NCI-H524 (cell line): Measurements from ENCODE around the gene SHISAL1.

Experiments used
- DNase-seq, 2 experiments: peaks; one replicate each; lab custom pipeline; 2025; lab: John Stamatoyannopoulos, UW

The SHISAL1 gene

GRCh38 chr22:44277386-44278135 lies 35.2 kb downstream of the SHISAL1 start:
- DNase-seq, result no peak

GRCh38 chr22:44276706-44277356 lies 35.9 kb downstream of the SHISAL1 start:
- DNase-seq, result no peak

GRCh38 chr22:44276041-44276440 lies 36.7 kb downstream of the SHISAL1 start:
- no peak for DNase-seq

GRCh38 chr22:44275631-44275995 lies 37.1 kb downstream of the SHISAL1 start:
- no peak for DNase-seq

DNA sequence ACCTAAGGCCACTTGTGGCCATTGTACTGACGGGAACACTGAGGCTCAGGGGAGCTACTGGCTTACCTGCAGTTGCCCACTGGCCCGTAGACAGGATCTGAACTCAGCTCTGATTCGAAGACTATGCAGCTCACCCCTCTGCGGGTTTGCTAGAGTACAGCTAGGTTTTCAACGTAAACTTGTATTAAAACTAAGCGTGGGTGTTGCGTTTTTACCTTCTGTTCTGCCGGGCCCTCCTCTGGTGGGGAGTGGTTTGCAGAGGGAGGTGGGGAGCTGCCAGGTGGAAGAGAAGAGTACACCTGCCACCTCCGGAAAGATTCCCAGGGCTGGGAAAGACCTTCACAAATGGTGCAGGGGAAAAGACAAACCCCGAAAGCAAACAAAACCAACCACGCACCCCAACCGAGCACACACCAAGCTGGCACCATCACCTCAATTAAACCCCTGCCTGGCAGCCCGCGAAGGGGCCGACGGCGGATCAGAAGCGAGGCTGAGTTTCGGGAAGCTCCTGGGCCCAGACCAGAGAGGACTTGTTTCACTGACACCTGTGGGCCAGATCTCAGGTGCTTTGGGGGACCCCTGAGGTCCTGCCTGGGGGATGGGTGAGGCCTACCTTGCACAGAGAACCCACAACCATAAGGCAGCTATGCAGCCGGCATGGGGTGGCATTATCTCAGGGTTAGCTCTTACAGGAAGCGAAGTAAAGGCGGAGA lies 37.7 kb downstream of the SHISAL1 start:
- DNase-seq, result no peak

DNA sequence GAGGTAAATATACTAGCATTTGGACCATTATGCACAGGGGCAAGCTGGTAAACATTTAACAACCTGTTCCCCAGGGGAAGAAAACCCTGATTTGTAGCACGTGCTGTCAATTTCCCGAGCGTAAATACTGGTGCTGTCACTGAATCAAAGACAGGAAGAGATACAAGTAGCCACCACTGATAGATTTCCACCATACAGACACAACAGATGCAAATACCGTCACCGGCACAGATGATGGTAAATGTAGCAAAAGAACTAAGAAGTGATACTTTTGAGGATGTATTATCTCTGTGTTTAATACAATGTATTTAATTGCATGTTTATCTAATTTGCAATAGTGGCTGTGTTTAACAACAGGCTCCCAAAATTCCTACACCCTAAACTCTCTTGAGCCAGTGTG lies 39.6 kb downstream of the SHISAL1 start:
- DNase-seq, result no peak

DNA sequence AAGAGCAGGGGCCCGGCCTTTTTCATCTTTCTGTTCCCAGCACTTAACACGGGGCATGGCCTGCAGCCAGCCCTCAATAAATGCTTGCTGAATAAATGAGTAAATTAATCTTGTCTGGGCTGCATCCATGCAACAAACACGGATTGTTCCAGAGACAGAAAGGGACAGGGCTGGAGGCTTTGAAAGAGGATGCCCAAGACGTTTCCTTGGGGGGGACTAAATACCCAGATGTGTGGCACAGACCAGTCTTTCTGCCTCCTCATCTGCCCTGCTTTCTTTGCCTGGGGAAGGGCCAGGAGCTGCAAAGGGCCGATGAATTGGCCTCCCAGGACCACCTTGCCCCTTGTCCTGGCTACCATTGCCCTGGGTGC lies 40.4 kb downstream of the SHISAL1 start:
- no peak for DNase-seq

- no peak for DNase-seq
Measured at GRCh38 chr22:44271732-44272400, 40.9 kb downstream of the SHISAL1 start.

GRCh38 chr22:44271010-44271500 lies 41.7 kb downstream of the SHISAL1 start:
- no peak for DNase-seq

GRCh38 chr22:44270556-44270880 lies 42.2 kb downstream of the SHISAL1 start:
- DNase-seq, result no peak

- no peak for DNase-seq
Measured at GRCh38 chr22:44269757-44270555, 42.8 kb downstream of the SHISAL1 start.

- no peak for DNase-seq
Measured at GRCh38 chr22:44269117-44269498, 43.6 kb downstream of the SHISAL1 start.

- no peak for DNase-seq
Measured at GRCh38 chr22:44268431-44269116, 44.2 kb downstream of the SHISAL1 start.

DNA sequence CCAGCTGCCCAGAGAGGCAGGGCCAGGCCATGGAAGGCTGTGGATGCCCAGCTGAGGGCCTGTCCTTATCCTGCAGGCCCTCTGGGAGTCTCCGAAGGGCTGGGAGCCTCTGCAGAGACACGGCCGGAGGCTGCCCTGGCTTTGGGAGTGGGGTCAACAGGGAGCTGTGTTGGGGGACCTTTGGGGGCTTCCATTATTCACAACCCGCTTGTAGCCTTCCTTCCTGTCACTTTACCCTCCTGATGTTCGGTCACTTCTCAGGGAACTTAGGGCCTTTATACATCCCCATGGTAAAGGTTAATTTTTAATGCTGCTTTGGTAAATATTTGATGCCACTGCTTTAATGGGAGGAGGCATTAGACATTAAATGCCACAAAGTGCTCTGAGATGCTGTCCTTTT lies 44.9 kb downstream of the SHISAL1 start:
- no peak for DNase-seq

DNA sequence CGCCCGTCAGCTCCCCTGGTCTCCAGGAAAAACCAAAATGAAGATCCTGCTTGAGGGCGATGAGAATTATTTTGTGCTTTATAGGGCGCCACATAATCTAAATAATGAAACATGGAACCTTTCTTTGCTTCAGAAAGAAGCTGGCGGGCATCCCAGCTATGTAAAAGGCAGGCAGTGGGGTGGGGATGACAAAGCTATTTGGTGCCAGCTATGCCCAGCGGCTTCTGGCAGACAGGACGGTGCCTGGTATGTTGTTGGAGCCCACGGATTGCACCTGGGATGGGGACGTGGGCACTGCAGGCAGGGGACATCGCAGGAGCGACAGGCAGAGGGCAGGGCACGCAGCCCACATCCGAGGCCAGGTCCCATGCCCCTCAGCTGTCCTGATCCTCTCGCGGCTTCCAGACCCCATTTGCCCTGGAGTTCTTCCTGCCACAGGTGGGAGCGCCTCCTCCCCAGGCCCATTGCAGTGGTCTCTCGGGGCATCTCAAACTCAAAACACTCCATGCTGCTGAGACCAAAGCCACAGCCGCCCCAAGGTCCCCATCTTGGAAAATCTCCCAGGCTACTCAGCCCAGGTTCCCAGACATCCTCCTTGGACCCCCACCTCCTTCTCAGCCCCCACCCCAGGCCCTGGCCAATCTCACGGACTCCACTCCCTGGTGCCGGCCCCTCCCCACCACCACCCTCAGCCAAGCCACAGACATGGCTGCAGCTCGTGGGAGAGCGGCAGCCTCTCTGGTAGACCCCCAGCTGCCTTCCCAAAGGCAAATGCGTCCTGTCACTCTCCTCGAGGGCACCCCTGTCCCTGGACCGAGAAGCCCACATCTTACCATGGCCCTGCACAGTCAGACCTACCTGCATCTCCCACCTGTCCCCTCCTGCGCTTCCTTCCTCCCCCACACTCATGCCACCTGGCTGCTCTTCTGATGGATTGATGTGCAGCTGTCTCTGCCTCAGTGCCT lies 45.7 kb downstream of the SHISAL1 start:
- DNase-seq, result no peak

GRCh38 chr22:44263547-44263946 lies 49.2 kb downstream of the SHISAL1 start:
- DNase-seq, result no peak

- DNase-seq, result peak; percentile 26 to 66
Measured at GRCh38 chr22:44261861-44262595, 50.7 kb downstream of the SHISAL1 start.

GRCh38 chr22:44261164-44261860 lies 51.4 kb downstream of the SHISAL1 start:
- DNase-seq, result no peak
